ENCODE results near the gene LOXHD1.
A peak's percentile ranks its signal among the peaks of the same experiment; 100 is the strongest.

LOXHD1 gene

DNA sequence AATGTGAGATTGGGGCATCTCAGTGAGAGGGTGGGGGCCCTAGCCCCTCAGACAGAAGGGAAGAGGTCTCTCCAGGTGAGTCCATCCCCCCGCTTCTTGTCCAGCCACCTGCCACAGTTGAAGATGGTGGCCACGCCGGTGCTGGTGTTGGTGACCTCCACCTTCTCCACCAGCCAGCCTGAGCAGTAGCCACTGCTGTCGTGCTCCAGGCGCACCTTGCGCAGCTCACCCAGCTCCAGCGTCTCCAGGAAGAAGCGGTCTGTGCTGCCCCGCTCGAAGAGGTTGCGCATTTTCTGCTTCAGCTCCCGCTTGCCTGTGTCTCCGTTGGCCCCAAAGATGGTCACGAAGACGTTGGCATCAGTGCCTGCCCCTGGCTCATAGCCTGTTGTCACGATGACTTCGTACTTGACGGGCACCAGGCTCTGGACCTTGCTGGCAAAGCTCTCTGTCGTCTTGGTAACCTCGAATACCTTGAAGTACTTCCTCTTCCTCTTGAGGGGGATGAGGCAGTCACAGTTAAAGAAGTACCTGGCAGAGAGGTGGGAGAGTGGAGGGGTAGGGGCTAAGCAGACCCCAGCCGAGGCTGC, 179.5 kb downstream of the LOXHD1 start:
- no peak for DNase-seq (ENCODE audit: low spot score)

DNA sequence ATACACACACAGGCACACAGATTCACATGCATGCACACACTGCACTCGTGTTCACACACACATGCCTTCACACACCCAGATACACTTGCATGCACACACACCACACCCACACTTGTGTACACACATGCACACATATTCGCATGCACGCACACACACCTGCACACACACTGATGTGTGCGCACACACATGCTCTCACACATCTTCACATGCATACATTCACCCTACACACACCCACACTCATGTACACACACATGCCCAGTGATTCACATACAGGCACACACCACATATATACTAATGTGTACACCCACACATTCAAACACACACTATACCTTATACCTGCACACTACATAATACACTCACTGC, 181.6 kb downstream of the LOXHD1 start:
- DNase-seq (ENCODE audit: low spot score) = no peak

DNA sequence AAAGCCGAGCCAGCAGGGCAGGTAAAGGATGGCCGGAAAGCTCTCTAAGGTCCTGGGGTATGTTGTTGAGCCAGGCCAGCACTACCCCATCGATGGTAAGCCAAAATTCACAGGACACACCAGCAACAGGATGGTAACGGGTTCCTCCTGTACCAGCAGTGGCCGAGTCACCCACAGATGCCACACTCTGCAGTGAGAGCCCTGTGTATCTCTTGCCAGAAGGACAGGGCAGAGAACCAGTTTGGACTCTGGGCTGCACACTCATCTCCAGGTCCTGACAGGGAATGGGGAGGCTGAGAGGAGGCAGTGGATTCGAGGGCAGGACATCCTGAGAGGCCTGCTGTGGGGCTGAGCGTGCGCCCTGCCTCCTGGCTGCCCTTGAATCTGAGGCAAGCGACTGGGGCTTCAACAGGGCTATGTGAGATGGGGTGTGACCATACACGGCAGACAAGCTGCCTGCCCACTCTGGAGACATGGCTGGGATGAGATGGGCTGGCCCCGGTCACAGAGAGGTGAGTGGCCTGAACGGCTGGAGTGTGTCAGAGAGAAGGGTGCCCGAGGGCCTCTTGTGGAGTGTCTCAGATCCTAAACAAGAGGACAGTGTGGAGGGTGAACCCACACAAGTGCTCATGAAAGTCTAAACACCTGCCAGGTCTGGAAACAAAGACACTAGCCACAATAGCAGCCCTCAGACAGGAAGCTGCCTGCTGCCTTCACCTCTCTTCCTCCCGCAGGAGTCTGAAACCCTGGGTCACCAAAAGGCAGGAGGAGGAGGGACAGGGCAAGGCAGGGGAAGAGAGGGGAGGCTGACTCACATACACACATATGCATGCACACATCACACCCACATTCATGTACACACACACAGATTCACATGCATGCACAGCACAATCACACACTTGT, 182.3 kb downstream of the LOXHD1 start:
- DNase-seq (ENCODE audit: low spot score) = no peak

DNA sequence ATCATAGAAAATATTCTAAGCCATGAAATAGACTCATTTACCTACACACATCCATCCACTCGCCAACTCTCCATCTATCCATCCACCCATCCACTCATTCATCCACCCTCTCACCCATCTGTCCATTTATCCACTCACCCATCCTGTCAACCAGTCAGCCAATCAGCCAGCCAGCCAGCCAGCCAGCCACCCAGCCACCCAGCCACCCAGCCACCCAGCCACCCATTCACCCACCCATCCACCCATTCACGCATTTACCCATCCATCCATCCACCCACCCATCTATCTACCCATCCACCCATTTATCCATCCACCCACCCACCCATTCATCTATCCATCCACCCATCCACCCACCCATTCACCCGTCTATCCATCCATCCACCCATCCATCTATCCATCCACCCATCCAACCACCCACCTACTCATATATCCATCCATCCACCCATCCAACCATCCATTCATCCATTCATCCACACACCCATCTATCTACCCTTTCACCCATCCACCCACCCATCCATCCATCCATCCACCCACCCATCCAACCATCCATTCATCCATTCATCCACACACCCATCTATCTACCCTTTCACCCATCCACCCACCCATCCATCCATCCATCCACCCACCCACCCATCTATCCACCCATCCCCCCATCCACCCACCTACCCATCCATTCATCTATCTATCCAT, 185.1 kb downstream of the LOXHD1 start:
- no peak for DNase-seq (ENCODE audit: low spot score)

DNA sequence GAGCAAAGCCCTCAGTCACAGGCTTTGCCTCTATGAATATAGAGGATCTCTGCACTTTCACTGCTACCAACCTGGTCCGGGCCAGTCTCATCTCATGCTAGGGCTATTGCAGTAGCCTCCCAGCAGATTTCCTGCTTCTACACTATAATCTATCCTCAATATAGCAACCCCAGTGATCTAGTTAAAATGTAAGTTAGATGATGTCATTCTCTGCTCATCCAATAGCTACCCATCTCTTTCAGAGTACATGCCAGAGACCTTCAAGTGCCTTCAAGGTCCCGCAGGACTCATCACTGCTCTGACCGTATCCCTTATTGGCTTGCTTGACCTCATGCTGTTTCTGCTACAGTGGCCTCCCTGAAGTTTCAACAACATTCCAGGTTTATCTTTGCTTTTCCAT, 186.3 kb downstream of the LOXHD1 start:
- no peak for DNase-seq (ENCODE audit: low spot score)

DNA sequence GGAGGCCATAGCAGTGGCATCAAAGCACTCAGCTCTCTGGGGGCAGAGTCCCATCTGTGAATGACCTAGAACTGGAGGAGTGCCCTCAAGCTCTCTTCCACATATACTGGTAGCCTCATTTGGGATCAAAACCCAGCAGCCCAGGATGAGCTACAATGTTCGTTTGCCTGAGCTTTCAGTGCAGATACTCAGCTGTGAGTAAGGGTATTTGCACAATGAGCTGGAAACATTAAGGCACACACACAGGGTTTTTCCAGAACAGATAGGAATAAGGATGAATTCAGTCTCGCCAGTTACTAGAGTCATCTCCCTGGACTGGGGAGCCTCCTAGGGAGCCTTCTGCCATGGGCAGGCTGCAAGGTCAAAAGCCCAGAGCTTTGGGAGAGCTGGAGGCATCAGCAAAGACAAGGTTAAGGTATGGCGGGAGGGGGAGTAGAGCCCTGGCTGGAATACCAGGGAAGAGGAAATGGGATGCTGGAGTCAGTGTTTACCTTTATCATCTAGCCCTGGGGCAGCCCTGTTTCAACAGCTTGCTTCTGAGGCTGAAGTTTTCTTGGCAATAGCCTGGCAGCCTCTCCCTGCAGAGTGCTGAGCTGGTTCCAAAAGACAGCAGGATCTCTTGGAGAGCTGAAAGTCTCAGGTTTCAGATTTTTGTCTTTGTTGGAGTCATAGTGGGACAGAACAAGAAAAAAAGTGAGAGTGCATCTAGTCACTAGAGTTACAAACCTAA, 187.7 kb downstream of the LOXHD1 start:
- peak; percentile 52 for DNase-seq (ENCODE audit: low spot score)

DNA sequence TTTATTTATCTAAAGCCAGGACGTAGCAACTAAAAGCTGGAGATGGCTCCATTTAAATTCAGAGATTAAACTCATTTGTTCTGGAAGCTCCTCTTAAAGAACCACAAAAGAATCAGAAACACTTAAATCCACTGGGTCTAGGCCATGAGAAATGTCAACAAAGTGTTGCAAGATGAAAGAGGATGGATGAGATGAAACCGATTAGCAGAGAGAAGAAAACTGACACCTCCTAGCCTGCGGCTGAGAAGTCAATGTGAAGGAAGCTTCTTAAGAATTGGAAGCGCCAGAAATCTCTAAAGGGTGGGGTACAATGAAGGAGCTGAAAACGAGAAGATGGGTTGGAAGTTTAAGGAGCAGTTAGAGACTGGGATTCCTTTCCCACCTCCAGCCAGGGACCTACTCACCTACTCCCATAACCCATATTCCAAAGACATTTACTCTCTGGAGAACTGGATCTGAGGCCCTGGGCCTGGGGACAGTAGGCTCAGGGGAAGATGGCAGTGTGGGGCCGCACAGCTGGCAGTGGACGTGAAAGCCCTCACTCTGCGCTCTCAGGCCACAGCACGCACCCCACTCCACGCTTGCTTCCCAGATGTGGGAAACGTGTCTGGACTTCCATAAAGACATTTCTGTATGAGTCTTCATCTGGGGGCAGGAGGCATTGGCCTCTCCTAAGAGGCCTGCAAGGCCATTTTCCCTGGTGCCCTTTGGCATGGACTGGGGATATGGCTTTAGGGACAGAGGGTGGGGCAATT, 188.4 kb downstream of the LOXHD1 start:
- DNase-seq (ENCODE audit: low spot score) = no peak

DNA sequence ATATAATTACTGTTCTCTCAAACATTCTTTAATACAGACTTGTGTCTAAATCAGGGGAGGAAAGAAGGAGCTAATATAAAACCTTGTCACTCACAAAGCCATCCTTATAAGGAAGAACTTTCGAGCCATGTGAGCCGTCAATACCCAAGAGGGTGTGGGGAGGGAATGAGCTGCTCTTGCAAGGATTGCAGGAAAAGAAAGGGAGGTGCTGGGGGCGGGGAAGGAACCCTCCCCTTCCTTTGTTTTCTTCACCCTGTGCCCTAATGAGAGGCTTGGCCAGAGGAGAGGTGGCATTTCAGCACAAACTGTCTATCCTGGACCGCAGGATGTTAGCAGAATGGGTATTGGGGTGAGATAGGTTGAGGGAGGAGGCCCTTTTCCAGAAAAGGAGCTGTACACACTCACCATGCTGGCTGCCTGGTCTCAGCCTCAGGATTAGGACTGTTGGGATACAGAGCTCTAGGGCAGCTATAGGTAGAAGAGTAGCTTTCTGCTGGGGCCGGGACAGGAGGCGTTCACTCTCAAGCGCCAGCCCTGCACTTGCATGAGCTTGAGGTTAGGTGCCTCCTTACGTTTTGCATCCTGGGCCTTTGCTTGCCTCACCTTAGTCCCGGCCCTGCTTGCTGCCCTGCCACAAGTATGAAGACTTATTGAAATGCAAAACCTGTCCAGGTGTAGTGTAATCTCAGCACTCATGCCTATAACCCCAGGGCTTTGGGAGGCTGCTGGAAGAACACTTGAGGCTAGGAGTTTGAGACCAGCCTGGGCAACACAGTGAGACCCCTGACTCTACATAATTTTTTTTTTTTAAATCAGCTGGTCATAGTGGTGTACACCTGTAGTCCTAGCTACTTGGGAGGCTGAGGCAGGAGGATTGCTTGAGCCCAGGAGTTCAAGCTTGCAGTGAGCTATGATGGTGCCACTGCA, 190.5 kb downstream of the LOXHD1 start:
- DNase-seq (ENCODE audit: low spot score) = peak; percentile 63

DNA sequence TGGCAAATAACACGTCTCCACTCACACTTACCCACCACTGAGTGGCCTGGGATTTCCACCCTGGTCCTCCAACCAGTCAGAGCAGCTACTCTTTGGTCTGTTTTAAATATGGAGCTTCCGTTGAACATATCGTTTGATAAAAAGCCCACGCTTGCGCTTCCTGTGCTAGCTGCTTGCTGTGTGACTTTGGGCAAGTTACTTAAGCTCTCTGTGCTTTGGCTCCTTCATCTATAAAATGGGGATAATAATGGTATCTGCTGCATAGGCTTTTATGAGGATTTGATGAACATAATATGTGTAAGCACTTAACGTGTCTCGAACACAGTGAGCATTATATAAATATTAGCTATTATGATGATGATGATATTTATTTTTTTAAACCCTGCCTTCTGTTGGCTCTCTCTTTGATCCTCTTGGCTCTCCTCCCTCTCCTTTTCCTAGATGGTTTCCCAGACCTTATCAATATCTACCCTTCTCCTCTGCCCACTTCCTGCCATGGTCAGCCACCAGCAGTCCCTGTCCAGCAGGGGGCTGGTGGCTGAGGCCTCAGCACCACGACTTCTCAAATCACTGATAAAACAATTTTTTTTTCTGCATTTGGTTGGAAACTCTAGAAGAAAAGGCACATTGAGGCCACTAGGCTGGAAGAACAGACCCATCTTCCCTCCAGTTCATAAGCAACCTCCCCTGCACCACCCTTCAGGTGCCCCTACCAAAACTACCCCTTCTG, 191.9 kb downstream of the LOXHD1 start:
- no peak for DNase-seq (ENCODE audit: low spot score)

DNA sequence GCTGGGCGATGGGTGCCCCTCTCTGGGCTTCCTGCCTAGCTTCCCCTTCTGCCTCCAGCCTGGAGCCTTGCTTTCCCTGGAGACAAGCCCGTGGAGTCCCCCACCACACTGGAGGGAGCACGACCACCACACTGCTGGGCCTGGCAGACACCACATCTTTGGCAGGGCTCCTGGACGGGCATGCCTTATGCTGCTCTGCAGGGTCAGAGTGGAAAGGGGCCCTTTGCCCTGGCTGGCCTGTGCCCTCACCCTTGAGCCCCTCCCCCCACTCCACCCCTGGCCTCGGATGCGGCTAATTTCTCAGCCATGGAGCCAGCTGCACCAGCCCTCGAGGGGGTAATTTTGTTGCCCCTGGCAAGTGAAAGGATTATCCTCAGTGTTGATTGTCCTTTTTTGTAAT, 194.5 kb downstream of the LOXHD1 start:
- no peak for DNase-seq (ENCODE audit: low spot score)

DNA sequence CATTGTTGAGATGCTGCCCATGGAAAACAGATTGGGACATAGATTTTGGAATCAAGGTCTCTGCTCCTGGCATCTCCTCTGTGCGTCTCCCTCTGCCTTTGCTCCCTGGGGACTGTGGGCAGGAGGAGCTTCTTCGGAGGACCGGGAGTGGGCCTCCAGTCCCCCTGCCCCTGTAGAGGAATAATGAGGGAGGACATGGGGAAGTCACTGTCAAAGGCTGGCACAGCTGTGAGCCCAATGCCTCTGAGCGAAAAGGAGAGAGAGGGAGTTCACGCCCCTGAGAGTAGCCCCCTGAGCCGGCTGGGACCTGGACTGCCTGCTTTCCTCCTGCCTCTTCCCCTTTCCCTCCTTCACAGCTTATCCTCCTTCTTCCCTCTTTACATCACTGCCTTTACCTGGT, 195.0 kb downstream of the LOXHD1 start:
- DNase-seq (ENCODE audit: low spot score) = no peak

DNA sequence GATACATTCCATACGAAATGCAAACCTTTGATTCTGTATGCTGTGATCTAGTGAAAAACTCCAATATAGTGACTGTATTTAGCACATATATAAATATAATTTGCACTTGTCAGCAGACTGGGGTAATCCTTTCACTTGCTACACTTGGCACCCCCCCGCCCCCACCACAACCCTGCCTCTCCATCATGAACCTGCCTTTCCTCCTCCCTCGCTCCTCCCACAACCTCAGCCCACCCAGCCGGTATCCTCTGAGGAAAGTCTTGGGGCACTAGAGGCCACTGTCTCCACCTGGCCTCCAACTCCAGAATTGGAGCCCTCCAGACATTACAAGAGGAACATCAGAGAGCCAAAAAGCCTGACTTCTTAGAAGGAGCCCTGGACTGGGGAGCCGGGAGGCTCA, 196.3 kb downstream of the LOXHD1 start:
- DNase-seq (ENCODE audit: low spot score) = no peak

DNA sequence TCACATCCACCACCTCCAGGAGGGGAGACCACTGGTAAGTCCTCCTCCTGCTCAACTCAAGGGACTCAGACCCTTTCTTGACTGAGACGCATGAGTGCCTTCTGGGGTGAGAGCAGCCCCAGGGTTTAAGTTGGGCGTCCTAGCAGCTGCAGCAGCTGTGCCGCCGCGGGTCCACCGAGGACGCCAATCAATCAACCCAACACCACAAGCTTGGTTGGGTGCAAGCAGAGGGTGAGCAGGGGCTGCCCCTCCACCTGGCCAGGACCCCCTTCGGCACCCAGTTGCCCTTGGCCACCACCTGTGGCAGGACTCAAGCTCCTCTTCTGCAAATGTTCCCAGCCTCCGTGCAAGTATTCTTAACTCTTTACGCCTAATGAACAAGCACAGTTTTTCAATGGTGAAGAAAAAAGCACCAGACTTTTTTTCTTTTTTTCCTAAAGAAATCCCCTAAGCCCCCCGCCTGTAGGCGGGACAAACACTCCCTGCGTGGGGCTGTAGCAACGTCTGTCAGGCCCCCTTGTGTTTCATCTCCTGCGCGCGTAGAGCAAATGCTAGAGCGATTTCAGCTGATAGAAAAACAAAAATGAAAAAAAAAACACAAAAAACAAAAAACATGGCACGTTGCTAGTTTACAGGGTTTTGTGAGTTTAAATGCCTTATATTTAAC, 197.1 kb downstream of the LOXHD1 start:
- no peak for DNase-seq (ENCODE audit: low spot score)

DNA sequence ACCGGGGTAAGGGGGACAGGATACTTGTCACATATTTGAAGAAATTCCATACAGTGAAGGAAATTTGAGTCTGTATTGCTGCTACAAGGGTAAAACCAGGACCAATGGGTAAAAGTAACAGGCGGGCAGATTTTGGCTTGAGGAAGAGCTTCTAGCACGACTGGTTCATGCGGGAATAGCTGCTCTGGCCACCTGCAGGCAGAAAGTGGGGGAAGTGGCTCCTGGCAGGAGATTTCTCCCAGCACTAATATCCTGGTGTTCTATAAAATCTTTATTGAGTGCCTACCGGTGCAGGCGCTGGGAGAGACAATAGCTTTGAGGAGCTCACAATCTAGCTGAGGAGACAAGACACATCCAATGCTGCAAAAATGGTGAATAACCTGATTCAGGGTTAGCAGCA, 198.5 kb downstream of the LOXHD1 start:
- no peak for DNase-seq (ENCODE audit: low spot score)

DNA sequence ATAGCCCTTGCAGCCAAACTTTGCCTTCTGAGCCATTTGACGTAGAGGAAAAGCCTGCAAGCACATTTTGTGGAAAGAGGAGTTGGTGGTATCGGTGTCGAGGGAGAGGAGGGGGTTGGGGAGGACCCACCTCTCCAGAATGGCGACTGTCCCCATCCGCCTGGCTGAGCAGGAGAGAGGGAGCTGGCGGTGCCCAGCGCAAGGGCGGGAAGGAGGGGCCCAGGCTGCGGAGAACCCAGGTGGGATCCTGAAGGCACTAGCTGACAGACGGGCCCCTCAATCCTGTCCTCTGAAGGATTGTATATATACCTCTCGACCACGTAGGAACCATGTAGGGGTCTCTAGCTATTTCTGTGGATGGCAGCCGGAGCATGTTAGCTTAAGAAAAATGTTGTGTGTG, 200.3 kb downstream of the LOXHD1 start:
- DNase-seq (ENCODE audit: low spot score) = no peak

DNA sequence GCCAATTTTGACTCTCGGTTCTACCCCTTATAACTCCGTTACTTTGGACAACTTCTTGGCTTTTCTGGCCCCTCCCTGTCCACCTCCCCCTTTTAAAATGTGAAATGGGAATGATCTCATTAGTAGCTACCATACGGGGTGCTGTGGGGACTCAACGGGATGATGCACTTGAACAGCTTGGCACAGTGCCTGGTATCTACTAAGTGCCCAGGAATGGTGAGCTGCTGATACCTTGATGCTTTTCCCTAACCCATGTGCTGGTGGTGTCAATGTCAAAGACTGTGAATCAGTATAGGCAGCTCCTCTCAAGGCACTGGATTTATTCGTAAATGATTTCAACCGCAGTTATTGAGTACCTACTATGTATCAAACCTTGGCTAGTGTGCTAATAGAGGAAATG, 204.2 kb downstream of the LOXHD1 start:
- no peak for DNase-seq (ENCODE audit: low spot score)

DNA sequence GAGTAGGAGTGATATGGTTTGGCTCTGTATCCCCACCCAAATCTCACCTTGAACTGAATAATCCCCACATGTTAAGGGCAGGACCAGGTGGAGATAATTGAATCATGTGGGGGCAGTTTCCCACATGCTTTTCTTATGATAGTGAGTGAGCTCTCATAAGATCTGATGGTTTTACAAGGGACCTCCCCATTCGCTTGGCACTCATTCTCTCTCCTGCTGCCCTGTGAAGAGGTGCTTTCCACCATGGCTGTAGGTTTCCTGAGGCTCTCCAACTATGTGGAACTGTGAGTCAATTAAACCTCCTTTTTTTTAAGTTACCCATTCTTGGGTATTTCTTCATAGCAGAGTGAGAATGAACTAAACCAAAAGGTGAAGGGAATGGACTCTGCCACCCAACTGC, 207.5 kb downstream of the LOXHD1 start:
- no peak for DNase-seq (ENCODE audit: low spot score)

DNA sequence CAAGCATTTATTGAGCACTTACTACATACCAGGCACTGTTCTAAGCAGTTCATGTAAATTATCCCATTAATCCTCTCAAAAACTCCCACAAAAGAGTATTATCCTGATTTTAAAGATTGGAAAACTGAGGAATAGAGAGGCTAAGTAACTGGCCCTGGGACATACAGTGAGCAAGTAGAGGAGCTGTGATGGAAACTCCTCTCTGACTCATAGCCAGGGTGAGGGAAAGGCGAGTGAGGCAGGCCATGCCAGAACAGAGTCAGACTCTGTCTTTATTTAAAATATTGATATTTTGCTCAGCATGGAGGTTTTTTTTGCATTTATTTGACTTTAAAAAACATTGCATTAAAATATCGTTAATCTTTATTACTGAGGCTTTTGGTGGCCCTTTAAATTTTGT, 208.0 kb downstream of the LOXHD1 start:
- no peak for DNase-seq (ENCODE audit: low spot score)

DNA sequence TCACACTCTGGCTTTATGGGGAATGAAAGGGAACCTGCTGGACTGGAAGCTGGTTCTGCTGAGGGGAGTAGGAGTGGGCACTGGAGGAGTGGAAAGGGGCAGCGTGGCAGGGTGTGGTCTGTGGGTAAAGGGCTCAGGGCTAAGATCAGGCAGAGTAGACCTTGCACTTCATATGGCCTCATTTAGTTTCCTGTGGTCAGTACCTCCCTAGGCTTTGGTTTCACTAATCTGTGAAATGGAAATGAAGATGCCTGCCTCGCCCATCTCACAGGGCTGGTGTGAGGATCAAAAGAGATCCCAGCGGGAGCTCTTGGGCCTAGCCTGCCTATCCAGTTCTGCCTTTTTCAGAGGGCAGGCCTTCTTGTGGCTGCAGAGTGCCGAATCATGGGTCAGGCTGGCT, 208.7 kb downstream of the LOXHD1 start:
- DNase-seq (ENCODE audit: low spot score) = peak; percentile 53
